ENCODE data around the gene ABCF3. TPM values are rescaled to one million over a fixed set of nuclear protein-coding genes. Genes with fewer than 3 reads are reported as not detected.

The ABCF3 gene
- total and polyA plus RNA-seq, 2 donors from 2014 or later: 49.1 to 69.0 TPM

DNA sequence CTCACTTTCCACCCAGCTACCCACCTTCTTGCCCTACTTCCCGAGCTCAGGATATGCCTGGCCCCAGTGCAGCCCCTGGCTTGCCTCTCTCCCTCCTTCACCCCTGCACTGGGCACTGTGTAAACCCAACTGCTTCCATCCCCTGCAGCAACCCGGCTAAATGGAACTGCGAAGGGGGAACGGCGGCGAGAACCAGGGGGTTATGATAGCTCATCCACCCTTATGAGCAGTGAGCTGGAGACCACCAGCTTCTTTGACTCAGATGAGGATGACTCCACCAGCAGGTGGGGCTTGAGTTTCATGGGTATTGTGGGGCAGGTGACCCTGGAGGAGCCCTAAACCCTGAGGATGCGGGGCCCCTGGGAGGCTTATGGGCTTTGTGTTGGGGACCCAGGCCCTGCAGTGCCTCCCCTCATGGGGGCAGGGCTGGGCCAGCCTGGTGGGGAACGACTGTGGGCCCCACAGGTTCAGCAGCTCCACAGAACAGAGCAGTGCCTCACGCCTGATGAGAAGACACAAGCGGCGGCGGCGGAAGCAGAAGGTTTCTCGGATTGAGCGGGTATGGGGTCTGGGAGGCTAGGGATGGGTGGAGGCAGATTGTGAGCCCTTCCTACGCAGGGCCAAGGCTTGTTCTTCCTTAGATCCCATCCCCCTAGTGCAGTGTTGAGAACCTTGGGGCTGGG, 21.2 kb upstream of the ABCF3 start:
- no peak overlapping the region for H3K4me3 ChIP-seq (ENCODE audit: low read length in 3 of 3)
- FAIRE-seq: no peak
- H3K27me3 ChIP-seq (ENCODE audit: control insufficient read depth, insufficient read depth, low read length): no peaks in the 10 kb centered on the region
- TF ChIP-seq, protein P1, sequence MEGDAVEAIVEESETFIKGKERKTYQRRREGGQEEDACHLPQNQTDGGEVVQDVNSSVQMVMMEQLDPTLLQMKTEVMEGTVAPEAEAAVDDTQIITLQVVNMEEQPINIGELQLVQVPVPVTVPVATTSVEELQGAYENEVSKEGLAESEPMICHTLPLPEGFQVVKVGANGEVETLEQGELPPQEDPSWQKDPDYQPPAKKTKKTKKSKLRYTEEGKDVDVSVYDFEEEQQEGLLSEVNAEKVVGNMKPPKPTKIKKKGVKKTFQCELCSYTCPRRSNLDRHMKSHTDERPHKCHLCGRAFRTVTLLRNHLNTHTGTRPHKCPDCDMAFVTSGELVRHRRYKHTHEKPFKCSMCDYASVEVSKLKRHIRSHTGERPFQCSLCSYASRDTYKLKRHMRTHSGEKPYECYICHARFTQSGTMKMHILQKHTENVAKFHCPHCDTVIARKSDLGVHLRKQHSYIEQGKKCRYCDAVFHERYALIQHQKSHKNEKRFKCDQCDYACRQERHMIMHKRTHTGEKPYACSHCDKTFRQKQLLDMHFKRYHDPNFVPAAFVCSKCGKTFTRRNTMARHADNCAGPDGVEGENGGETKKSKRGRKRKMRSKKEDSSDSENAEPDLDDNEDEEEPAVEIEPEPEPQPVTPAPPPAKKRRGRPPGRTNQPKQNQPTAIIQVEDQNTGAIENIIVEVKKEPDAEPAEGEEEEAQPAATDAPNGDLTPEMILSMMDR (IDR thresholded peaks at IDR 0.05; ENCODE audit: borderline replicate concordance, extremely low read depth, insufficient read depth): no peak
- no peak for DNase-seq
- no peak overlapping the region for H3K9ac ChIP-seq (ENCODE audit: low read length in 3 of 3)
- peaks cover 12 to 57% (median 33%) of the 10 kb centered on the region in 3 donors for H3K36me3 ChIP-seq (ENCODE audit: control insufficient read depth in 2 of 3, insufficient read depth in 3 of 3, low read length in 3 of 3)
- no peak overlapping the region for H3K27ac ChIP-seq (ENCODE audit: low read depth in 2 of 2, low read length in 2 of 2)
- intact Hi-C loops (cut with DNase I): no loop called here
- peaks cover 0 to 6% (median 0%) of the 10 kb centered on the region in 3 donors for H3K4me1 ChIP-seq (ENCODE audit: control insufficient read depth in 2 of 3, insufficient read depth in 2 of 3, low read depth in 1 of 3, low read length in 3 of 3)
- no peaks in the 10 kb centered on the region for H3K9me3 ChIP-seq (ENCODE audit: control insufficient read depth in 2 of 3, insufficient read depth in 1 of 3, low read length in 3 of 3)

DNA sequence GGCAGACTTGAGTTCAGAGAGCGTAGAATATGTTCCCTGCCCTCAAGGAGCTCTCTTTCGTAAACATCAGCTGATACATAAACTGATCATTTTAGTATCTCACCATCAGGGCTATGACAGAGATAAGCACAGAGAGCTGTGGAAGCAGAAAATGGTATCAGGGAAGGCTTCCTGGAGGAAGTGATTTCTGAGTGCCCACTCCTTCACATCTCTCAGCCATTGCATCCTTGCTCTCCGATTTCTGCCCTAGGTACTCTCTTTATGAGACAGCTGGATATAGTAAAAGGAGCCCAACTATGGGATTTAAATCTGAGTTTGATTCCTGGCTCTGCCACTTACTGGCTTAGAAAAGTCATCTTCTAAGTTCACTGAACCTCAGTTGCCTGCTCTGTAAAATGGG, 20.5 kb upstream of the ABCF3 start:
- H3K27me3 ChIP-seq (ENCODE audit: control insufficient read depth, insufficient read depth, low read length): no peaks in the 10 kb centered on the region
- no peak overlapping the region for H3K4me3 ChIP-seq (ENCODE audit: low read length in 3 of 3)
- DNase-seq: no peak
- intact Hi-C loops (cut with DNase I): no loop called here
- TF ChIP-seq, protein P1 (IDR thresholded peaks at IDR 0.05; ENCODE audit: borderline replicate concordance, extremely low read depth, insufficient read depth): no peak
- no peak overlapping the region for H3K27ac ChIP-seq (ENCODE audit: low read depth in 2 of 2, low read length in 2 of 2)
- no peak overlapping the region for H3K9ac ChIP-seq (ENCODE audit: low read length in 3 of 3)
- FAIRE-seq: no peak
- no peaks in the 10 kb centered on the region for H3K9me3 ChIP-seq (ENCODE audit: control insufficient read depth in 2 of 3, insufficient read depth in 1 of 3, low read length in 3 of 3)
- peaks cover 12 to 57% (median 33%) of the 10 kb centered on the region in 3 donors for H3K36me3 ChIP-seq (ENCODE audit: control insufficient read depth in 2 of 3, insufficient read depth in 3 of 3, low read length in 3 of 3)
- H3K4me1 ChIP-seq (ENCODE audit: control insufficient read depth in 2 of 3, insufficient read depth in 2 of 3, low read depth in 1 of 3, low read length in 3 of 3): peaks cover 0 to 4% (median 0%) of the 10 kb centered on the region in 3 donors

DNA sequence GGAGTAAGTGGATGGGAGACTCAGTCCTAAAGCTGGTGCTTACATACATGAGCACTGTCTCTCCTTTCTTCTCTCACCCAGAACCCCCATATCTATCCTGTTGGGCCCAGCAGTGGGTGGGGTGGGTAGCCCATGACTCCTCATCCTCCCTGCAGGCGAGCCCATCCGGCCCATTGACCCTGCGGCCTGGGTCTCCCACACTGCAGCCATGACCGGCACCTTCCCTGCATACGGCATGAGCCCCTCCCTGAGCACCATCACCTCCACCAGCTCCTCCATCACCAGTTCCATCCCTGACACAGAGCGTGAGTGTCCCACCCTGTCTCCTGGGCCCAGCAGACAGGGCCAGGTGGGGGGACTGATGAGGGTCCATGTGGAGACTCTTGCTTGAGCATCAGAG, 19.3 kb upstream of the ABCF3 start:
- H3K36me3 ChIP-seq (ENCODE audit: control insufficient read depth in 2 of 3, insufficient read depth in 3 of 3, low read length in 3 of 3): peaks cover 12 to 64% (median 36%) of the 10 kb centered on the region in 3 donors
- no peaks in the 10 kb centered on the region for H3K4me1 ChIP-seq (ENCODE audit: control insufficient read depth in 2 of 3, insufficient read depth in 2 of 3, low read depth in 1 of 3, low read length in 3 of 3)
- H3K4me3 ChIP-seq (ENCODE audit: low read length in 3 of 3): no peak overlapping the region
- H3K27me3 ChIP-seq (ENCODE audit: control insufficient read depth, insufficient read depth, low read length): no peaks in the 10 kb centered on the region
- no peaks in the 10 kb centered on the region for H3K9me3 ChIP-seq (ENCODE audit: control insufficient read depth in 2 of 3, insufficient read depth in 1 of 3, low read length in 3 of 3)
- intact Hi-C loops (cut with DNase I): no loop called here
- FAIRE-seq (no peak), DNase-seq (no peak)
- no peak overlapping the region for H3K9ac ChIP-seq (ENCODE audit: low read length in 3 of 3)
- H3K27ac ChIP-seq (ENCODE audit: low read depth in 2 of 2, low read length in 2 of 2): no peak overlapping the region
- TF ChIP-seq, protein P1 (IDR thresholded peaks at IDR 0.05; ENCODE audit: borderline replicate concordance, extremely low read depth, insufficient read depth): no peak
